Sciatic nerve (tissue), 2 donors: Measurements from ENCODE around the gene TBC1D10A. TPM values are rescaled to one million over a fixed set of nuclear protein-coding genes. Genes with fewer than 3 reads are reported as not detected.

Source experiments
- ATAC-seq: fragments of 200-7000 bp; cut with Tn5 transposase; one replicate; pipeline ENCODE4 v1.9.1; 2020; ENCODE audit warnings: mild to moderate bottlenecking, moderate library complexity
- DNase-seq: peaks from one replicate; pipeline ENCODE4 v3.0.0-alpha.2; 2020; ENCODE audit warnings: low spot score
- intact Hi-C: fragments of 100-400 bp; cut with DNase I; formaldehyde crosslinking; loops from one replicate; pipeline ENCODE4 v1.14.2; 2022
- total RNA-seq: library from RNA; stranded (reverse); fragmentation: NEBNext Ultra II Directional; extraction: Animal tissue kit (Norgen Biotek cat#: 25700); gene quantifications from one replicate; pipeline ENCODE4 v1.2.1, GENCODE V29; 2021
- donor health status: DM: no; HTN: no; CAD: no.
- donor health status: DM: no; HTN: no; CAD: no.

The TBC1D10A gene
- total RNA-seq, 1 donor from 2014 or later: 29.4 TPM

DNA sequence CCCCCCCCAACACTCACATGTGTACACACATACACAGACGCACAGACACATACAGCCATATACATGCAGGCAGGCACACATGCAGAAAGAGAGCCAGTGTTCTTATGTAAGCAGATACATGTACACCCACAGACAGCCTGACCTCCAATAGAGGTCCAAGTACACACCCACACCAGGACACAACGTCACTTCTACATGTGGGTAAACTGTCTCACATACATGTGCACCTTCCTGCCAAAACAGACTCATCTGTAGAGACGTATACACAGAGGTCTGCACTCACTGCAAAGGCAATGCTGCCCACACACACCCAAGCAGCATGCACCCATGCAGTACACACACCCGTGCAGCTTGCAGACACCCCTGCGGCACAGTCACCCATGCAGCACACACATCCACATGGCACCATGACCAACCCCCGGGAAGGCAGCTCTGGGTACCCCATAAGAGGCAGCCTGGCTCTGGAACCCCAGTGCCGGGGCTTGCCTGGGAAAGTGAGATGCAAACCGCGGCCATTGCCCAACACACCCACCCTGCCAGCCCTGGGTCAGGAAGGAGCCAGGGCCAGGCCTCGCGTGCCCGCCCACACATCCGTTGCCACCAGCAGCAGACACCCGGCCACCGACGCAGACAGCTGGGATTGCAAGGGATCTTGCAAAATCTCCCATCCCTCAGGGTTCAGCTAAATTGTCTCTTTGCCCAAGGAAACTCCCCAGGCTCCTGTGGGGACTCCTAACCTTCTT, 47.5 kb downstream of the TBC1D10A start:
- ATAC-seq (peak; percentile 59), DNase-seq (peak; percentile 81)
- intact Hi-C loops: no loop called here

DNA sequence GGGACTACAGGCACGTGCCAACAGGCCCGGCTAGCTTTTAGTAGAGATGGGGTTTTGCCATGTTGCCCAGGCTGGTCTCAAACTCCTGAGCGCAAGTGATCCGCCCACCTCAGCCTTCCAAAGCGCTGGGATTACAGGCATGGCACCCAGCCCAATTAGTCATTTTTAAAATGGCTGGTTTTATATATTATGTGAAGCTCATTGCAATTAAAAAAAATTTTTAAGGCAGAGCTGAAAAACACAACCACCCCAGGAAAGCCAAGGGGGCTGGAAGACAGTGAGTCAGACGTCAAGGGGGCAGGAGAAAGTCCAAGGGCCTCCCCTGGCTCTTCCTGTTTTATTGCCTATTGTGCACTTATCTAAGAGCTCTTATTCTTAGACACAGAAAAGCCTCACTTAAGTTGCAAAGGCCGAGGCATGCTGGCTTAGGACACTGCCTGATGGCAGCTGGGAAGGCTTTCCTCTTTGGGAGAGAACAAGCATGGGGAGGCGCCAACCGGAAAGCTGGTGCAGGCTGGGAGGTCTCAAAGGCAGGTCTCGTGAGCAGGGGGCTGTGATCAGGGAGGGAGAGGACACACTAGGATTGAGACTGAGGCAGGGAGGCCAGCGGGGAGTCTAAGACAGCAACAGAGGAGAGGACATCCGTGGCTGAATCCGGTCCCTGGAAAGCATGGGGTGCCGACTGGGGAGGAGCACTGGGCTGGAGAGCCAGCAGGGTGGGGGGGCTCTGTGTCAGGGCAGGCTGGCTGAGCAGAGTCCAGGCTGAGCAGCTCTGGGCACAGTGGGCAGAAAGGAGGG, 49.0 kb downstream of the TBC1D10A start:
- DNase-seq (no peak), ATAC-seq (peak; percentile 62)
- intact Hi-C loops: no loop called here

DNA sequence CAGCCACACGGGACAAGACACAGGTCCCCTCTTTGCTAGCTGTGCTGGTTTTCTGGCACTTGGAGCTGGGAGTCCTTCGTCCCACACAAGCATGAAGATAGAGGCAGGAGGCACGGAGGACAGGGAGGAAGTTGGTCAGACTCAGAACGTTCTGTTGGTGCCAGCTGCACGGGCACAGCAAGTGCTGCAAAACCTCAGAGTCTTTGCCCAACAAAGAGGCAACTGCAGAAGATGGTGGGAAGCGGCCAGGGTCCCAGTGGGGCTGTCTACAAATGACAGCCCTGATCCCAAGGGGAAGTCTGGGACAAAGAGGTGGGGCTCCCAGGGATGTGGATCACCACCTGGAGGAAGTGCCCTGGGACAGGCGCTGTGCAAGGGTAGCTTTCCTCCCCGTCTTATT, 50.7 kb downstream of the TBC1D10A start:
- DNase-seq (no peak), ATAC-seq (no peak)
- intact Hi-C loops: no loop called here

DNA sequence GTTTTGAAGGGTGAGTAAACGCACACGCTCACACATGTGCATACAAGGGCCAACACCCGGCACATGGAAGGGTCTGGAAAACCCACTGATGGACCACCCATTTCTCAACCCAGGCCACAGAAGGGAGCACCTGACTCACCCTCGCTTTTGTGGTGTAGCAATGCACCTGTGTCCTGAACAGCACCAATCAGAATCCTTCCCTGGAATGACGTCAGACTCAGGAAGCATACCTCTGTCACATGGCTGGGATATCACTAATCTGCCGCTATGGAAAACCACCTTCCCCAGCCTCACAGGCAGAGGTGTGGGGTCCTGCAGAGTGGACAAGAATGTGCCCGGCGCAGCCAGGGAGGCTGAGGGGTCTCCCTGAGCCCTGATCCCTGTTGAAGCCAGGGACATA, 51.1 kb downstream of the TBC1D10A start:
- DNase-seq (no peak), ATAC-seq (no peak)
- intact Hi-C loops: no loop called here

DNA sequence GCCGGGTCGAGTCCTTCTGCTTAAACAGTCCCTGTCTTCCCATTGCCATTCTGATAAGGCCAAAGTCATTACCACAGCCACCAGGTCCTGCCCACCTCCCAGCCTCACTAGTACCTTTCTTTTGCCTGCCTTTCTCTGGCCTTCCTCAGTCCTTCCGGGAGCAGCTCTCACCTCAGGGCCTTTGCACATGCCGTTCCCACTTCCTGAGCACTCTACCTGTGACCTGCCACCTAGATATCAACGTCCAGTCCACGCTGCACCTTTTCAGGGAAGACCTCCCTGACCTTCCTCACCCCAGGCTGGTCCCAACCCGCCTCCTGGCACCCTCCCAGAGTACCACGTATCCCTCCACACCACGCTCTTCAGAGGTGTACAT, 52.3 kb downstream of the TBC1D10A start:
- intact Hi-C loops: no loop called here
- DNase-seq: no peak

DNA sequence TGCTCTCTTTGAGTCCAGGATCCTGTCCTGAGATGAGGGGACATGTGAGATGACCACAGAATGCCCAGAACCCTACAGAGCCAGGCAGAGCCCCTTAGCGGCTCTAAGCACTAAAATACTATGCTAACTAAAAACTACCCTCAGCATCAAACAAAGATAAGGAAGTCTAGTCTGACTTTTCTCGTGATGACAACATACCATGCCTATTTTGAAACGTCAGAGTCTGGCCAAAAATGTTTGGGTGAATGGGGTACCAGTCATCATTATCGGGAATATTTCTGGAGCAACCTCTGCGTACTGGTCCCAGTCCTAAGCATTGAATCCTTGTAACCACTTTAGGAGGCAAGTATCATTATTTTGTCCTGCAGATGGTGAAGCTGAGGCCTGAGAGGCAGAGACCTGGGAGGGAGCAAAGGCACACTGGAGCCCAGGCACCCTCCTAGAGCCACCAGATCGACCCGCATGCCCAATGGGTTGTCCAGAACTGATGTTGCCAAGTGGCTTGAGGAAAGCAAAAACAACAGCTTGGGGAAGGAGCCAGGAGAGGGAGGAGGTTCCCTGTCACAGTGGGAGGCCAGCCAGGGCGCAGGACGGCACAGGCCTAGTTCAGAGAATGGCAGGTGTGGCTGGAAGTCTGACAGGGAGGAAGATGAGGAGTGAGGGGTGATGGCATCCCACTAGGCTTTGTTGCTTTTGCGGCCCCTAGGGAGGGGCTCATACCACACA, 52.9 kb downstream of the TBC1D10A start:
- DNase-seq: no peak
- intact Hi-C loops: no loop called here
- no peak for ATAC-seq

More for the DNA sequence above, 52.3 kb downstream of the TBC1D10A start:
- no peak for ATAC-seq

DNA sequence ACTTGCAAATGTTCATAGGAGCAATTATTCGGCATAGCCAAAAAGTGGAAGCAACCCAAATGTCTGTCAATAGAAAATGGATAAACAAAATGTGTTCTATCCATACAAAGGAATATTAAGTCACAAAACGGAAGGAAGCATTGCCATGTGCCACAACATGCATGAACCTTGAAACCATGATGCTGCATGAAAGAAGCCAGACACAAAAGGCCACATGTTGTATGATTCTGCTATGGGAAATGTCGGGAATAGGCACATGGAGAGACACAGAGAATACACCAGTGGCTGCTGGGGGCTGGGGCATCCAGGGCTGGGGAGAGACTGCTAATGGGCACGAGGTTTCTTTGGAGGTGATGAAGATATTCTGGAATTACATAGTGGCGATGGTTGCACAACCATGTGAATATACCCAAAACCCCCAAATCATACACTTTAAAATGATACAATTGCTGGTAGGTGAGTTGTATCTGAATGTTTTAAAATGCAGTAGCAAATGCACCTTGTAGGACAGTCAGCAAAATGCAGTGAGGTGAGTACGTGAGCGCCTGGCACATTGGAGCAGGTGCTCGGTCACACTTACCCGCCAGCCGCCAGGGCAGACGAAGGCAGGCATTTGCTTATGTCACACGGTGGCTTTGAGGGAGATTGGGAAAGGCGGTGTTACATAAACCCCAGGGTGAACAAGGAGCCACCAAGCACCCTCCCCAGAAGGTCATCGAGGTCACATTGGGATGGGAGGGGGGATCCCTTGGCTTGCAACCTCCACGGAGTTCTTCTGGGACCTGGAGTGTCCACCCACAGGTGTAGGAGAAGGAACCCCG, 53.8 kb downstream of the TBC1D10A start:
- ATAC-seq (no peak), DNase-seq (no peak)
- intact Hi-C loops: no loop called here

DNA sequence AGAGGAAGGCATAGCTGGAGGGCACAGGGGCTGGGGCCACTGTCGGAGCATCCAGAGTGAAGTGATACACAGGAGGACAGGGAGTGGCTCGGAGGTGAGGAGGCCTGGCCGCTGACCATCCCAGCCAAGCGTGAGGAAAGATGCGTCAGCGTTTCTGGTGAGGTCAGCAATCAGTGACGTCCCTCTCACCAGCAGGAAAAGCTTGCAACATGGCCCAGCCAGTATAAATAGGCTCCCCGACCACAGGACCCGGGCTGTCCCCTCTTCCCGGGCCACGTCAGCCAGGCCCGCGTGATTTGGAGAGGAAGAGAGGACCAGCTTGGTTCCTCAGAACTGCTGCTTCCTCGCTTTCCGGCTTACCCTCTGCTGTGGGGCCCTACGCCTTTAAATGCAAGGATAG, 55.9 kb downstream of the TBC1D10A start:
- ATAC-seq: peak; percentile 74
- intact Hi-C loops: no loop called here
- DNase-seq: peak; percentile 81

DNA sequence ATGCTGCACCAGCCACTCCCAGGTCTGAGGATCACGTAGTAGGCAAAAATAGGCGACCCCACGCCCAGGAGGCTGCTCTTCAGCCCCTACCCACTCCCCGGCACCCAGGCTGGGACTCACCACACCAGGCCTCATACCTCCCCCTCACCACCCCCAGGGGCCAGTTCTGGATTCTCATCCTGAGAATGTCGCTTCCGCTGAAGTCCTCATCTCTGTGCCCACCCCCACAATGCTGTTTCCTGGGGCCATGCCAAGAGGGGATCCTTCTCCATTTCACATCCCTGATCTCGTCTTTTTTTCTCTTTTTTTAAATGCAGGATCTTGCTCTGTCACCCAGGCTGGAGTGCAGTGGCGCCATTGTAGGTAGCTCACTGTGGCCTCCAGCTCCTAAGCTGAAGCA, 58.4 kb downstream of the TBC1D10A start:
- DNase-seq (no peak), ATAC-seq (no peak)
- intact Hi-C loops: no loop called here

DNA sequence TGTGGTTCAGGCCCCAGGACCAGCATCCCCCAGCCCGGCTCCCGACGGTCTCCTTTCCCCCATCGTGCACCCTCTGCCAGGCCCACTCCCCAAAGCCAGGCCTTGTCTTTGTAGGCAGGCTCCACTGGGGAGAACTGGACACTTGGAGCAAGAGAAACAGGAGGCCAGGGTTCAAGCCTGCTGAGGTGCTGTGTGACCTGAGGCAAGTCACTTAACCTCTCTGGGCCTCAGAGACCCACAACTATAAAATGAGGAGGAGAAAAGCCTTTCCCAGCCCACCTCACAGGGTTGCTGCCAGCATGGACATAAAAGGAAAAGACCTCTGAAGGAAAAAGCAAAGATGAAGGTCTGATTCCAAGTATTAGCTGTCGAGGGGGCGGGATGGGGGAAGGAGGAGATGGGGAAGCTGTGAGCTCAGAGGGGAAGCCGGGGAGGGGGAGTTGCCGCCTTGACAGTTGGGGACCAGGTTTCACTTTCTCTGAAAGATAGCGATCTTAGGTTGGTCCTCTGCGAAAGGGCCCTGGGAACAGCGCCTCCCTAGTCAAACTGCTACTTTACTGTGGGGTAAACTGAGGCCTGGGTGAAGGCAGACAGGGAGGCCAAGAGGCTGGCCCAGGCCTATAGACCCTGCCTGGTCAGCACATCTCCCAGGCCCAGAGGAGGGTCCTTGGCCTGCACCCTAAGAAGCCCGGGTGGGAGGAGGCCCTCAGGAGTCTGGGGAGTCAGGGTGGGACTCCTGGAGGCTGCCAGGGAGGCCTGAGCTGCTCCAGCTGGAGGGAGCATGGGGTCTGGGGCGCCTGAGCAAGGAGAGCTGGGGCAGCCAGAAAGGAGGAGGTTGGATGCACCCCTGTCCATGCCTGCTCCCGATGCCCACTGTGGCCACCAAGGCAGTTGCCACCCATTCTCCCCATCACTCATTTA, 59.1 kb downstream of the TBC1D10A start:
- DNase-seq (peak; percentile 62), ATAC-seq (no peak)
- intact Hi-C loops: no loop called here

DNA sequence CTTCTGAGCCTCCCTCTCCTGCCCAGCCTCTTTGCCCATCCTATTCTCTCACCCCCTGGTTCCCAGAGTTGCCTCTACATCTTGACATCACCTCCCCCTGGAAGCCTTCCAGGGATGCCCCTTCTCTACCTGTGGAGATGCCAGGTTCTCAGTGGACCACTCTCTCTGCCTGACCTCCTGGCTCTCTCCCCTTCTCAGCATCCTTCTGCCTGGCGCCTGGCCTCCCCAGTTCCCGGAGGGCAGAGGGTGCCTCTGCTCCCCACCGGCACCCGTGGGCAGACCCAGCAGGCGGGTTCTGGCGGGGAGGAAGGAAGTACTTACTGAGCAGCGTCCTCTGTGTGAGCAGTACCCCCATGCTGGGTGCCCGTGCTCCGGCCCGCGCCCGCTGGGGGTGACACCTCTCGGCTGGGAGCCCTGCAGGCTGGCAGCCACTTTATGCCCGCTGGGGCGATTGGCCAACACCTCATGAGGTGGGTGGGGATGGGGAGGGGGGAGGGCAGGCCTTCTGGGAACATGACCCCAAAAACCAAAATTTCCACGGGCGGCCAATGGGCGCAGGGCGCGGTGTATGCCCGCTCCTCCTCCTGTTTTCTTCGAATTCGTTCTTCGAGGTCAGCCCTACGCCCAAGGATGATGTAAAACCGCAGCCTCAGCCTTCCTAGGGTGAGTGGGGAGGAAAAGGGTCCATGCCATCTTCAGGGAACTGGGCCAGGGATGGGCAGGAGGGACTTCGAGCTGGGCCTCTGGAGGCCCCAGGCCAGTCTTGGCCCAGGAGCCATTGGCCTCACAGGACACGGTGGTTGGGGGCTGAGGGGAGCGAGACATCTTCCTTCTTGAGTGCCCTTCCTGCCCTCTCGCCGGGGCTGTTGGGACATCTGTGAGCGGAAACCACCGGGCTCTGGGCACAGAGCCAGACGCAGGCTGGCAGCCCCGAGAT, 60.0 kb downstream of the TBC1D10A start, which contains the start of gene OSM:
Gene OSM, minus strand, starts transcription at position 407 of the 937 bp plus-strand sequence. Its CDS starts 52 bp downstream, at position 355.
- DNase-seq (peak; percentile 79), ATAC-seq (peak; percentile 41)
- intact Hi-C loops: no loop called here

DNA sequence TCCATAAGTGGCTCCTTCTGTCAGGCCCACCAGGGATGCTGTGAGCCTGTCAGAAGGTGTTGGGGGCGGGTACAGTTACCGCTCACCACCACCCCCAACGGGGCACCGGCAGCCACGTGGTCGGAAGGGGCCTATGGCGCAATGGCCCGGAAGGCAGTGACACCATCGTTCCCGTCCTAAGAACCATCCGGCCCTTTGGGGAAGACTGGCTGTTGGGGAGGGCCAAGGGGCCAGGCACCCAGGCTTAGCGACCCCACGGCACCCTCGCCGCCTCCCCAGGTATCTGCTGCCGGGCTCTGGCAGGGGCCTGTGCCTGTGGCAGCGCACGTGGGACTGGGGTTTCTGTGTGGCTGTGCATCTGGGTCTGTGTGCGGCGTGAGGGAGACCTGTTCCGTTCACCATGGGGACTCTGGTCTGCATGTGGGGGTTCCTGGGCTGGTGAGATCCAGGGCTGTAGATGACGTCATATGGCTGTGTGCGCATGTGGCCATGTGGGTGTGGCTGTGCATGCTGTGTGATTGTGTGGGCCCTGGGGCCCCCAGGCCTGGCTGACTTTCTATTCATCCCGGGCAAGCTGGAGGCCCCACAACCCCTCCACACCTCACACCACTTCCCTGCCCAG, 60.8 kb downstream of the TBC1D10A start:
- intact Hi-C loops: no loop called here
- ATAC-seq (peak; percentile 61), DNase-seq (peak; percentile 80)

DNA sequence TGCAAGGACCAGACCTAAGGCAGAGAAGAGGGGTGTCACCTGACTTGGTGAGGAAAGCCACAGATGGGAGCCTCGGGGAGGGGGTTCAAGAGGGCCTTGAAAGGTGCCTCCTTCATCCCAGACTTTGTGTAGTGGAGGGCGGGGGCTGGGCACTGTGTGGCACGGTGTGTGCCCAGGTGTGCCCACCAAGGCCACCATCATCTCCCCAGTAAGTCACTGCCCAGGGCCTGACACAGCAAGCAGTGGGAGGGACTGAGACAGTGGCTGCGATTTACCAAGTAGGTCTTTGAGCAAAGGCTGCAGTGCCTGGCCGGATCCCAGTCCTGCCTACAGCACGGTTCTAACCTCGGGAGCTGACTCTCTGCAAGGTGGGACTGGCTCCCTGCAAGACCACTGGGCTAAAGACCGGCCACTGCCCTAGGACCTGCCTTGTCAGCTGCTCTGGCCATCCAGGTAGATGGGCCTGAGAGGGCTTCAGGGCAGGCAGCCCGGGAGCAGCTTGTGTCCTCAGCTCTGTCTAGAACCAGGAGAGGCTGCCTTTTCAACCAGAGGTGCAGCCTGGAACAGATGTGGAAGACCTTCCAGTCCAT, 61.5 kb downstream of the TBC1D10A start:
- no peak for ATAC-seq
- intact Hi-C loops: no loop called here

DNA sequence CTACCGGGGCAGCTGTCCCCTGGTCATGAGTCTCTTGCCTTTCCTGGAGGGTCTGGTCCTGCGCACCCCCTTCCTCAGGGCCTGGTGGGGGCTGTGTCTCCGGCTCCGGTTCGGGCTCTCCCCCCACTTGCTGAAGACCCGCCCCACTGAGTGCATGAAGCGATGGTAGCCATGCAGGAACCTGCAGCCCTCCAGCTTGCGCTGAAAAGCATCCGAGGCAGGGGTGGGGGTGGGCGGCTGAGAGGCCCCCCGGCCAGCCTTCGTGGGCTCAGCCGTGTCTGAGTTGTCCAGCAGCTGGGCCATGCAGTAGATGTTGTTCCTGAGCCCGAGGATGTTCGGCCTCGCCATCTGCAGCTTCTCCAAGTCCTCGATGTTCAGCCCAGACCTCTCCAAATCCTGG, 62.9 kb downstream of the TBC1D10A start:
- ATAC-seq (no peak), DNase-seq (no peak)
- intact Hi-C loops: loop anchor here (2.0 kb wide), 1 partner anchor 123 kb away; the partner anchor contains the start of gene RNF215

More for the DNA sequence above, 61.5 kb downstream of the TBC1D10A start:
- DNase-seq: no peak

DNA sequence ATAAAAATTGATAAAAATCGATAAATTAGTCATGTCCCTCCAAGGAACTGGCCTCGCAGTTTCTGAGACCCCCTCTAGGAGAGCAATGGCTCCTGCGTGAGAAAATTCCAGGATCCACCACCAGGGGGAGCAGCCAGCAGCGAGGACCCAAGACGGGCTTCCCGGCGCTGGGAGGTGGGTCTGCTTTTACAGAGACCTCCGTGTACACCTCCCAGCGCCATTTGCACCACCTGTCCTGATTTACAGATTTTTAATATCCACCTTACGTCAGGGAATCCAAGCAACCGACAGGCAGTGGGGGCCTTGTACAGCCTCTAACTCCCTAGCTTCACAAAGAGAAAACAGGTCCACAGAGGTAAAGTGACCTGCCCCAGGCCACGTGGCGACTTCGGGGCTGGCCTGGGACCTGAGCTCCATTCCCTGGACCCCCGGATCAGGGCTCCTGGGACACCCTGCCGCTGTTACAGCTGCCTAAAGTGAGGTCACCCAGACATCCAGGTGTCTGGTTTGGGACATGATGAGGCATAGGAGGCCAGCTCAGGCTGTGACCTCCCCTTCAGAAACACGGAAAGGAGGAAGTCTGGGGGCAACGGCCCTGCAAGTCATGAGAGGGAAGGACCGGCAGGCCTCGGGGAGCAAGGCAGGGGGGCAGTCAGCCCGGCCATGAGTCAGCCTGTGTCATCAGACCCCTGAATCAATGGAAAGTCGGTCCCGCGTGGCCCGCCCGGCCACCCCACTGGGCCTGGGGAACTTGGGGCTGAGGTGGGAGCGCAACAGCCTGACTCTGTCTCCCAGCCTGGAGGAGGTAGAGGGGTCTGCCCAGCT, 63.6 kb downstream of the TBC1D10A start:
- DNase-seq: peak; percentile 91
- intact Hi-C loops: loop anchor here (2.0 kb wide), 1 partner anchor 124 kb away; the partner anchor contains the start of gene RNF215
- ATAC-seq: peak; percentile 65
